Left renal pelvis (tissue), 4 donors: ENCODE measurements around the gene PPP4C. TPM values are rescaled to one million over a fixed set of nuclear protein-coding genes. Genes with fewer than 3 reads are reported as not detected.

Experiments used
- DNase-seq, 4 donors: peaks; one replicate each; pipeline ENCODE4 v3.0.0-alpha.2; 2013; ENCODE audit warnings: low read depth in 4 of 4, low spot score in 3 of 4
- polyA plus RNA-seq, 4 donors: library from polyadenylated mRNA; unstranded; fragments of 120-200 nt; gene quantifications; one replicate each; pipeline ENCODE4 v1.2.1, GENCODE V29; 2013; ENCODE audit not compliant: insufficient read length in 4 of 4

Gene PPP4C
- polyA plus RNA-seq, 4 donors: 63.3 to 107 (median 83.5) TPM

- no peak for DNase-seq
These were observed 3.0 kb downstream of the PPP4C start for GRCh38 chr16:30078744-30079143.

- DNase-seq: no peak
These were observed 3.7 kb downstream of the PPP4C start for GRCh38 chr16:30079480-30079879.

- DNase-seq: no peak
These were observed 6.8 kb downstream of the PPP4C start for GRCh38 chr16:30082545-30083090.

GRCh38 chr16:30083216-30084055 is 7.6 kb downstream of the PPP4C start:
- DNase-seq: no peak

GRCh38 chr16:30084096-30084815 is 8.5 kb downstream of the PPP4C start:
- DNase-seq: no peak

GRCh38 chr16:30084816-30085159 is 9.0 kb downstream of the PPP4C start:
- no peak for DNase-seq

- DNase-seq: no peak
These were observed 9.5 kb downstream of the PPP4C start for GRCh38 chr16:30085247-30085646.

GRCh38 chr16:30085820-30086219 is 10.0 kb downstream of the PPP4C start:
- DNase-seq: no peak

- DNase-seq: no peak
These were observed 10.7 kb downstream of the PPP4C start for GRCh38 chr16:30086291-30087140.

- DNase-seq: no peak
These were observed 11.5 kb downstream of the PPP4C start for GRCh38 chr16:30087181-30087898.

- no peak for DNase-seq
These were observed 12.5 kb downstream of the PPP4C start for GRCh38 chr16:30088237-30088831.

- no peak for DNase-seq
These were observed 13.2 kb downstream of the PPP4C start for GRCh38 chr16:30088832-30089624.

GRCh38 chr16:30090610-30091331 is 15.0 kb downstream of the PPP4C start:
- DNase-seq: no peak

- peak; percentile 74 to 86 (median 81) for DNase-seq
These were observed 15.9 kb downstream of the PPP4C start, which contains the start of gene TBX6 for GRCh38 chr16:30091474-30092372. Gene TBX6 (minus strand): TSS chr16:30091924. CDS start chr16:30091193, 731 bp downstream.

GRCh38 chr16:30092373-30093010 is 16.7 kb downstream of the PPP4C start:
- peak in 2 of 4 donors; percentile 45 to 60 for DNase-seq

- no peak for DNase-seq
These were observed 18.9 kb downstream of the PPP4C start for GRCh38 chr16:30094541-30095165.
